Fibroblast of pulmonary artery (primary cell): ENCODE data around the gene ADARB2.

Source experiments
- DNase-seq: peaks from one replicate; pipeline ENCODE4 v3.0.0-alpha.2; 2010; ENCODE audit warnings: low read depth
- H3K4me3 ChIP-seq: replicated peaks from 2 replicates; pipeline ENCODE4 v1.5.1; 2011; ENCODE audit warnings: low read depth, mild to moderate bottlenecking, control low read depth, low read length, moderate library complexity
- TF ChIP-seq, protein P1 (sequence below): IDR thresholded peaks from 2 replicates; pipeline ENCODE4 v1.5.1; 2011; ENCODE audit warnings: mild to moderate bottlenecking, control low read depth, low read length, inconsistent platforms; ENCODE audit errors: missing control alignments

ADARB2 gene

DNA sequence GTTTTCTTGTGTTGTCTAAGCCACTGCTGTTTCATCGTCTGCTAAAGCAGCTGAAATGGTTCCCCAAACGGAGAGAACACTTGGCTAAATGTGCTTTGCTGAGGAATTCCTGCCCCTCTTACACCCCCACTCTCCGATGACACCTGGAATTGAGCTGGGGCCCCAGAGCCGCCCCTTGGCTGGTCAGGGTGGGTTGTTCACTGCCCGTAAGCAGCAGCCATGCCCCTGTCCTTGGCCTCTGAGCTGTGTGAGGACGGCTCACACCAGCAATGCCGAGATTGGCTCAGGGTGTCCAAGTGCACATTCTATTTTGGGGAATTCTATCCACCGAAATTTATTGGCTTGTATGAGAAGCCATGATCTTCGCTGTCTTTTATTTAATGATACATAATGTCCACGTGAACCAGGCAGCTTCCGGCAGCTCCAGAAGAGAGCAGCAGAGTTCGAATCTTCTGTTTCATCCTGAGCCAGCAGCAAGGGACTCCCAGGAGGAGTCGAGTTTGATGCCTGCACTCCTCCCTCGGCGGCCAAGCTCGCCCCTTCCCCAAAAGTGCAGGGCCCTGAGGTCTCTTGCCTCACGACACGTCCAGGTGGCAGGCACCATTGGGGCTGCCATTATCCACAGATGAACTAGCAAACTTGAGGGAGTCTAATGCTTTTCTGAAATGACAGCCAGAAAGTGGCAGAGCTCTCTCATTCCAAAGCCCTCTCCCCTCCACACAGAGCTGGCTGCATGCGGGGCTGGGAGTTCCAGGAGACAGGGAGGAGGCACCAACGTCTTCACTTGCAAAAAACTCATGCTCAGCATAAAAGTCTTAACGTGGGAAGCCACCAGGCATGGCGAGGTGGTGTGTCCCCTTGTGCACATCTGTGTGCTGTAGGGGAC lies 567.1 kb downstream of the ADARB2 start:
- TF ChIP-seq, protein P1, sequence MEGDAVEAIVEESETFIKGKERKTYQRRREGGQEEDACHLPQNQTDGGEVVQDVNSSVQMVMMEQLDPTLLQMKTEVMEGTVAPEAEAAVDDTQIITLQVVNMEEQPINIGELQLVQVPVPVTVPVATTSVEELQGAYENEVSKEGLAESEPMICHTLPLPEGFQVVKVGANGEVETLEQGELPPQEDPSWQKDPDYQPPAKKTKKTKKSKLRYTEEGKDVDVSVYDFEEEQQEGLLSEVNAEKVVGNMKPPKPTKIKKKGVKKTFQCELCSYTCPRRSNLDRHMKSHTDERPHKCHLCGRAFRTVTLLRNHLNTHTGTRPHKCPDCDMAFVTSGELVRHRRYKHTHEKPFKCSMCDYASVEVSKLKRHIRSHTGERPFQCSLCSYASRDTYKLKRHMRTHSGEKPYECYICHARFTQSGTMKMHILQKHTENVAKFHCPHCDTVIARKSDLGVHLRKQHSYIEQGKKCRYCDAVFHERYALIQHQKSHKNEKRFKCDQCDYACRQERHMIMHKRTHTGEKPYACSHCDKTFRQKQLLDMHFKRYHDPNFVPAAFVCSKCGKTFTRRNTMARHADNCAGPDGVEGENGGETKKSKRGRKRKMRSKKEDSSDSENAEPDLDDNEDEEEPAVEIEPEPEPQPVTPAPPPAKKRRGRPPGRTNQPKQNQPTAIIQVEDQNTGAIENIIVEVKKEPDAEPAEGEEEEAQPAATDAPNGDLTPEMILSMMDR = no peak
- no peak for DNase-seq
- H3K4me3 ChIP-seq = no peak overlapping the region

DNA sequence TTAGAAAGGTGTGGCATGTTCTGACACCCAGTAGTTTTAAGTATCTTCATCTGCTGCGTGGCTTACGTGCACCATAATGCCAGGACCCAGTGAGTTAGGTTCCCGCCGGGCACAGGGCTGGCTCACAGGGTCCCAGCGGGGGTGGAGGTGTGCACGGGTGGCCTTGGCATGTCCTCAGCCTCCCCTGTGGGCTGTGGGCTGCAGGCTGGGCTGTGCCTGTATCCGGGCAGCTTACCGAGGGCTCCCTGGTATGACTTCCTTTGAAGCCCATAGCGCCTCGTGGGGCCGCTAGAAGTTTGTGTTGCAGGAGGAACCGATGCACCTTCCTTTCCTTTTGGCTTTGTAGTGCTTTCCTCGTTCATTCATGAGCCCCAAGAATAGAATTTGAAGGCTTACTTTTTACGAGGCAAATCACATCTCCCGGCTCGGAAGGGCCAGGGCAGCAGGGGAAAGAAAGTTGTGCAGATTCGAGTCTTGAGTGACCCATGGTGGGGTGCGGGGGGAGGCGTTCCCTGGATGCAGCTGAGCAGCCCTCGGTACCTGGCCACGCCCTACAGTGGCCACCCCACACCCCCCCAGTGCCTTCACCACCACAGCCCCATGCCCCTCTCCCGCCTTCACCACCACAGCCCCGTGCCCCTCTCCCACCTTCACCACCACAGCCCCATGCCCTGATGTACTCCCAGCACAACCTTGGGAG lies 568.0 kb downstream of the ADARB2 start:
- no peak overlapping the region for H3K4me3 ChIP-seq
- TF ChIP-seq, protein P1 = no peak
- no peak for DNase-seq

DNA sequence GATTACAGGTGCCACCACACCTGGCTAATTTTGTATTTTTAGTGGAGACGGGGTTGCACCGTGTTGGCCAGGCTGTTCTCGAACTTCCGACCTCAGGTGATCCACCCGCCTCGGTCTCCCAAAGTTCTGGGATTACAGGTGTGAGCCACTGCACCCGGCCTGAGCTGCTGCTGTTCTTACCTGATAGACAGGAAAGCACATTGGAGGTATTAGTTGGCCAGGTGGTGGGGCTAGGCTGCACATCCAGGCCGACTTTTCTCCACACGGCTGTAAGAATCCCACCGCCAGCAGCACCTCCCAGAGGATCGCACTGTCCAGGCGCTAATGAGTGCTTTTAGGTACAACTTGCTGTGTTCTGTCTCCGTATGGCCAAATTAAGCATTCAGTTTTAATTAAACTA lies 568.6 kb downstream of the ADARB2 start:
- H3K4me3 ChIP-seq = no peak overlapping the region
- TF ChIP-seq, protein P1 = no peak
- no peak for DNase-seq

DNA sequence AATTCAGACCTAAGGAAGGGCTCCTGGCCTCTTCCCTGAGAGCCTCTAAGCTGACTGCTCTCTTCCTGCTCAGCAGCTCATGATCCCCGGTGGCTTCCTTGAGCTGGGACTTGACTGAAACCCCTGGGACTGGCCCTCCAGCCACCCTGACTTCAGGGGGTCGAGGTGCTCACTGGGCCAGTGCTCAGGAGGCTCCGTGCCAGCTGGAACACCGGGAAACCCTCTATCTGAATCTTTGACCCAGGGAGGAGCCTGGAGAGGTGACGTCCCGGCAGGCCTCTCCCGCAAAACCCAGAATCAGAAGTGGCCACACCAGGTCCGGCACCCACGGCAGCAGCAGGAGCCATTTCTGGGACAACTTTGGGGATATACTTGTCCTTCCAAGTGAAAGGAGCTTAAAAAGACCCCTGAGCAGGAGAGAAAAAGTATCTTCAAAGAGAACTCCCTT lies 570.5 kb downstream of the ADARB2 start:
- H3K4me3 ChIP-seq = no peak overlapping the region
- TF ChIP-seq, protein P1 = no peak
- no peak for DNase-seq

DNA sequence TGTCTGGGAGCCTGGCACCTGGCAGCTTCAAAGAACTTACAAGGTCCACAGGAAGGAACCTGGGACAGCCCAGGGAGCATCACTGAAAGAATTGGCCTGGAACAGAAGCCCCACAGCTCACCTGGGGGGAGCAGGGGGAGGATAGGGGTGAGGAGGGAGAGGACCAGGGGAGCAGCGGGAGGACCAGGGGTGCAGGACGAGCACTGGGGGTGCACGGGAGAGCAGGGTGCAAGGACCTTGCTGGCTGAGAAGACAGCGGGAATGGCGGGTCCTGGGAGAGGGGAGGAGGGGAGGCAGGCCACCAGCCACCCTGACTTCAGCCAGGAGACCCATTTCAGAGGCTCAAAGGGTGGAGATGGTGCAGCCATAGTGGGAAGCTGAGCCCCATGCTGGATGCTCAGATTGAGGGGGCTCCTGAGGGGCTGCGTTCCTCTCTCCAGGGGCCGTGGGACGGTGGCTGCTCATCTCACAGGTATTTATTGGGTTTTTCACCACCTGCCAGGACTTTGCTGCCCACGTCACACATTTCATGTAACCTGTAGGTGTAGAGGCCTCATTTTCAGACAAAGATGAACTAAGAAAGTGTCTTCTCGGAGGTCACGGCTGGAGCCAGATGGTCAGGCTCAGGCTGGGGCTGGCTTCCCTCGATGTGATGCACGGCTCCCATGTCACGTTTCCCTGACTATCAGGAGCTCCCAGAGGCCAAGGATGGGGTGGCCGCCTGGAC lies 571.1 kb downstream of the ADARB2 start:
- no peak for DNase-seq
- TF ChIP-seq, protein P1 = no peak
- no peak overlapping the region for H3K4me3 ChIP-seq

DNA sequence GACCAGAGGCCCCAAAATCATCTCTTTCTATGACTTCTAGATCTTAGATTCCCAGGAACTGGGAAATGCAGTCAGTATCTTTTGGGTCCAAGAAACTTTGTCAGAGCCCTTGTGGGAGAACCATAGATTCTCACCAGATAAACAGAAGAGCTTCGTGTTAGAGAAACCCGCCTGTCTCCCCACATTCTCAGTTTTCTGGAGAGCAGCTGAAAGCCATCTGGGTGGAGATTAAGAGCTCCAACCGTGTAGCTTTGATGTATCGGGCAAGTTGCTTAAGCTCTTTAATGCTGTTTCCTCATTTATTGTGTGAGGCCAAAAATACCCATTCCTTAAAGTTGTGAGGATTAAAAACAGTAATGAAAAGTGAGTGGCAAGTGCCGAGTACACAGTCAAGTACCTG lies 573.5 kb downstream of the ADARB2 start:
- TF ChIP-seq, protein P1 = no peak
- no peak overlapping the region for H3K4me3 ChIP-seq
- no peak for DNase-seq
